HG03521 (cell line): Measurements from ENCODE around the gene AP3S2.

ENCODE experiments used
- ATAC-seq: cut with Tn5 transposase; IDR thresholded peaks from one replicate; pipeline ENCODE4 v1.9.1; 2021; ENCODE audit warnings: mild to moderate bottlenecking, moderate library complexity; ENCODE audit not compliant: unreplicated experiment

AP3S2 gene

DNA sequence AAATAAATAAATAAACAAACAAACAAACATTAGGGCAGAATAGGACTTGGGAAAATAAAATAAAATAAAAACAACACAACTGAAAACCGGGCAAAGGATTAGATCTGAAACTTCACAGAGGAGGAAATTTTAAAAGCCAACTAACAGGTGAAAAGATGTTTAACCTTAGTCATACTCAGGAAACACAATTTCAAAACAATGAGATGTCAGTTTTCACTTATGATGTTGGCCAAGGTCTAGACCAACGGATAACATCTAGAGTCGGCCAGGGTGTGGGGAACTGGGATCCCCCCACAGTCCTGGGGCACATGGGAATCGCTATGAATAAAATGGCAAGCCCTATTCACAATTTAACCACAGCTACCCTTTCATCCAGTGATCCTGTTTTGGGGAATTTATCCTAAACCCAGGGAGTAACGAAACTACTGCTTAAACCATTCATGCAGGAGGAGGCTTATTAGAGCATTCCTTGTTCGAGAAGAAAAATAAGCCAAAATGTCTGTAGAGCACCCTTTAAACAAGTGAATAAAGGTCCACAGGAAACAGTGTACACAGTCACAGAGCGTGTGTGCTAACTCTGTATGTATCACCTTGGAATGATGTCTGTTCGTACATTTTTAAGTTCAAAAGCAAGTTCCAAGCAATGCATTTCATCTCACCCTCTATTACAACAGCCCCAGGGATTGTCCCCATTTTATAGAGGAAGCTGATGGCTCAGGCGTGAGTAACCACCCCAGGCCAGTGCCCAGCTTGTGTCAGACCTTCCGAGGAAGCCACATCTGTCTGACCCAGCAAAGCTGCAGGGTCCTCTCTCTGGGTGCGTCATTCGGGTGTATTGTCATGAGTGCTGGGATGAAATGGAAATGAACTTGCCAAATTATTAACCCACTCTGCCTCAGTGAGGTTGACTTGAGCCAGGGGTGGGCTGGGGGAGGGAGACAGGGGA lies 72.9 kb downstream of the AP3S2 start:
- ATAC-seq: no peak

DNA sequence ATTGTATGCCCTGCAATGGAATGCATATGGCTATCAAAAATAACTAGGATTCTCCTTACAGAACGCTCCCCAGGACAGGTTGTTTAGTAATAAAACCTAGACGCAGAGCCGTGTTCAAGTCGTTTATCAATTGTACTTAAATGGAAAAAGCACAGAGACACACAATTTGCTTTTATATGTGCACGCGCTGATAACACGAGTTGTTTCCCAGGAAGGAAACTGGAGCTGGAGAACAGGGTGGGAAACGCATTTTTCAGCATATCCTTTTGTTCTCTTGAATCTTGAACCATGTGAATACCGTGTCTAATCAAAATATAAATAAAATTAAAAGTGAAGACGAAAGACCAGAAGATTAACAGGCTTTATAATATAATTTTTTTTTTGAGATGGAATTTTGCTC lies 75.5 kb downstream of the AP3S2 start:
- ATAC-seq: no peak

DNA sequence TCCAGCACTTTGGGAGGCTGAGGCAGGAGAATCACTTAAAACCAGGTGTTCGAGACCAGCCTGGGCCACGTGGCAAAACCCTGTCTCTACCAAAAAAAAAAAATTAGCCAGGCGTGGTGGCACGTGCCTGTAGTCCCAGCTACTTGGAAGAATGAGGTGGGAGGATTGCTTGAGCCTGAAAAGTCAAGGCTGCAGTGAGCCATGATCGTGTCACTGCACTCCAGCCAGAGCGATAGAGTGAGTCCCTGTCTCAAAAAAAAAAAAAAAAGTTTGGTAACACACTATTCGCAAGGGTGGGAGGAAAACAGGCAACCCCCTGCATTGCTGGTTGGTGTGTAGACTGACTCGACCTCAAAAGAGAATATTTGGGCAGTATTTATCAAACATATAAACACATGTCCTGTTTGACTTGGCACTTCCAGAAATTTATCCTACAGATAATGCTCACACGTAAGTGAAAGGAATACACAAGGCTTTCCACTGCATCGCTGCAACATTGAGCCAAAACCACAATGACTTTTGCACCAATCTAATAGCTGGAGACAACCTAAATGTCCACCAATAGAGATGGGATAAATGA lies 76.0 kb downstream of the AP3S2 start:
- no peak for ATAC-seq

DNA sequence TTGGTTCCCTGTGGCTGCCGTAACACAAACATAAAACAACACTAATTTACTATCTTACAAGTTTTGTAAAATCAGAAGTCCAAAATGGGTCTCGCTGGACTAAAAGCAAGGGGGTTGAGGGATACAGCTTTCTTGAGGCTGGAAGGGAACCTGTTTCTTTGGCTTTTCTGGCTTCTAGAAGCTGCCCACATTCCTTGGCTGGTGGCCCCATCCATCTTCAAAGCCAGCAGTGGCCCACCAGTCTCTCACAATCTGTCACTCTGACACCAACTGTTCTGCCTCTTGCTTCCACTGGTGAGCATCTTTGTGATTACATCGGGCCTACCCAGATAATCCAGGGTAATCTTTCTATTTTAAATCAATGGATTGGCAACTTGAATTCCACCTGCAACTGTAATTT lies 78.0 kb downstream of the AP3S2 start:
- ATAC-seq: no peak

DNA sequence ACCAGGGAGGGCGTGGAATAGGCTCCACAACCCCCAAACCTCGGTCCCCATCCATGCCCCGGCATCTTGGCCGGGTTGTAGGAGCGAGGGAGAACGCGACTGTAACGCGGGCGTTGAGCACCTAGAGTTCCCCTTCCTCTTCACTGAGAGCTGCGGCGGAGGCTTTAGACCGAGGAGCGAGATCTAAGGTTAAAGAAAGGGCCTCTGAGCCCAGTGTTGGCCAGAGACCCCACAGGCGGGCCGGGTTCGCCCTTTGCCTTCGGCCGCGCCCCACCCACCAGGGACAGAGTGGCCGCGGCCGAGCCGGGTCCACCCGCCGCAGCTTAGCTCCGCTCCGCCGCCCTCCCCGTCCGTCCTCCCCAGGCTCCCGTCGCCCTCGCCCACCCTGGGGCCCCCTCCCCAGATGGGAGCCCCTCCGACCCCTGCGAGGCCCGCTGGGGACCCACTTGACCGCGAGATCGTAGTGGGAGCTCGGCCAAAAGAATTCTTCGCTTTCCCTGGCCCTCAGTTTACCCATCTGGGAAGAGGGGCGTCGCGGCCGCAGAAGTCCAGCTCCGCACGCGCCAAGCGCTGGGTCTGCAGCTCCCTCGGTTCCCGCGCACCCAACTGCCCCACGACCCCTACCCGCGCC lies 79.6 kb downstream of the AP3S2 start:
- ATAC-seq: no peak

DNA sequence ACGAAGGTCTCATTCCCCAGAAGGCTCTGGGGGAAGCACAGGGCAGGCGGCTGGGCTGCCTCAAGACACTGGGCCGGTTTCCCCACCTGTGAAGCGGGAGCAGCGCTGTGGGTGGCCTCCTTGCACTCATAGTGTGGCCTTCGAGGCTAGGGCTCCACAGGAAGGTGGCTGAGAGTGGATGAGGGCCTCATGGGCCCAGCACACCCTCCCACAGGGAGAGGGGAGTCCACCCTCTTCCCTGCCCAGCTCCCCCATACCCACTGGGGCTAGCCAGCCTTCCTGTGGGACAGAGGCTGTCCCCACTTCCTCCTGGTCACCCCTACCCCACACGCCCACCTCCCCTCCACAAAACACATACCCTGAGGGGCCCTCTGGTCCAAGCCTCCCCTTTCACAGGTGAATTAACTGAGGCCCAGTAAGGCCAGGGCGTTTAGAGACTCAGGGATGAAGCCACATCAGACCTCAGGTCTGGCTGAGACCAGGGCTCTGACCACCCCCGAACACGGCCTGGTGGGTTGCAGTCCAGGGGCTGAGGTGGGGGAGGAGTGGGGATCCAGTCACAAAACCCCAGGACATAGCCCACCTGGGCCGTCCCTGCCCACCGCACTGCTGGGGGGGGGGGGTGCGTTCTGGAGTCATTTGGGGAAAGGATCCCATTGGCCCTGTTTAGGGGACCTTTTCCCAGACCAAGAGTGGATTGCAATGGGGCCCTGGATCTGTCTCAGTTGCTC lies 80.2 kb downstream of the AP3S2 start:
- no peak for ATAC-seq

DNA sequence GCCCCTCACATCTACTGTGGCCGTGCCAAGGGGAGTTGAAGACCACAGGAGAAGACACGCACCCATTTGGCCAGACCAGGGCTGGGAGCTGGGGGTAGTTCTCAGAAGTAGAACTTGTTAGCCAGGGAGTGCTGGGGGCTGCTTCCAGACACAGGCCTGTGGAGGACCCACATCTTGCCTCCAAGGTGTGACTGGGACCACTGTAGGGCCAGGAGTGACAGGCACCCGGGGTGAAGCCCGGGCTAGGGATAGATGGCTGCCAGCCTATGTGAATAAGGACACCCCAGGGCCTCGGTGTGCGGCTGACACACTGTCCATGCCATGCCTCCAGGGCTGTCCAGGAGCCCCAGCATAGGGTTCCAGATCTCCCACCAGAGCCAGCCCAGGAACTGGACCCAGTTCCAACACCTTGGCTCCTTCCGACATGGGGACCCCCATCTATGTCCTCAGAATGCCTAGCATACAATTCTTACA lies 80.9 kb downstream of the AP3S2 start:
- no peak for ATAC-seq

DNA sequence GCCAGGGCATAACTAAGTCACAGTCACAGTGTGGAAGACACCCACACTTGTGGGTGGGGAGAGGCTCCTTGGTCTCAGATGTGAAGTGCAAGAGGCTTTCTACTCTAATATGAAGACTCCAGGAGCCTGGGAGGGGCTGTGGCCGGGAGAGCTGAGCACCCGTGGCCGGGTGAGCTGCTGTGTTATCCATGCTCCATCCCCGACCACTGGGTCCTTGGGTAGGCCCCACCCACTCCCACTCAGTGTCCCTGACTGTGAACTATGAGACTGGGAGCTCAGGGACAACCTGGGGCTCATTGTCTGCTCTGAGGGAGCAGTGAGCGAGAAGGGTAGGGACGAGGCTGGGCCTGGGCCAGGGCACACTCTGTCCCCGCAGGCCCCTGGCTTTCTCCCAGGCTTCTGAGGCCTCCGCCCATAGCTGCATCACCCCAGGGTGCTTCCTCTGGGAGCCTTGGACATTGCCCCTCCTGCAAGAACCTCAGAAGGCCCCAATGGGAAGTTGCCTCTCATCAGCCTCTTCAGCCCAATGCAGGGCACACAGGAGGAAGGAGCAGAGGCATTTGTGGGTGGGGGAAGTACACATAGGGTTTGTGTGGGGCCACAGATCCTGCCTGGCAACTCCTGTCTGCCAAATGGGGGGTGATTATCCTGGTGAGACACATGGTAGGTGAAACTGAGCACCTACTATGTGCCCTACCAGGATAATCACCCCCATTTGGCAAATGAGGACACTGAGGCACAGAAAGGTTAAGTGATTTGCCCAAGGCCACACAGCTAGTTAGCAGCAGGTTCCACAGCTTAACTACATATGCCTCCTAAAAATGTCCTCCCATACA lies 81.6 kb downstream of the AP3S2 start:
- ATAC-seq: no peak

DNA sequence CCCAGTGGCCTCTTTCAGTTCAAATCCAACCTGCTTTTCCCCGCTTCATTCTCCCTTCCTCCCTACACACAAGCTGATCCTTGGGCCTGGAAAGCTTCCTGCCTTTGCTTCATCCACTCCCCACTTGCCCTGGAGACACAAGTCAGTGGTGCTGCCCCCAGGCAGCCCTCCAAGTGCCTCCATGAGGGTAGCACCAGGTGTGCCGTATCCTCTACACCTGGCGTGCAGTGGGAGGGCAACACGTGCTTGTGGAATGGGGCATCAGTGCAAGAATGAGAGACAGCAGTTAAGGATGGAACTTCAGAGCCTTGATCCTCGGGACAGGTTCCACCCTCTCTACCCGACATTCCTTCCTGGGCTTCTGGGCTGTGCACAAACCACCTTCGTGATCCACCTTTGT lies 83.0 kb downstream of the AP3S2 start:
- no peak for ATAC-seq

DNA sequence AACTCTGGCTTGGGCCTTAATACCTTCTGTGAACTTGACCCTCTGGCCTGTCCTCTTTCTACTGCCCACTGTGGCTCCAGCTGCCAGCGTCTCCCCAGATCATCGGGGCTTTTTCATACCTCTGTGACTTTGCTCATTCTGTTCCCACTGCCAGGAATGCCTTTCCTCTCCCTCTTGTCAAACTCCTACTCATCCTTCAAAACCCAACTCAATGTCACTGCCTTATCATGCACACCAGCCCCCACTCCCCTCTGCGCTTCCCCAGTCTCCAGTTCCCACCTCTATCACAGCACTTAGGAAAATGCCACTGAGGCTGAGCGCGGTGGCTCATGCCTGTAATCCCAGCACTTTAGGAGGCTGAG lies 84.0 kb downstream of the AP3S2 start:
- ATAC-seq: no peak

DNA sequence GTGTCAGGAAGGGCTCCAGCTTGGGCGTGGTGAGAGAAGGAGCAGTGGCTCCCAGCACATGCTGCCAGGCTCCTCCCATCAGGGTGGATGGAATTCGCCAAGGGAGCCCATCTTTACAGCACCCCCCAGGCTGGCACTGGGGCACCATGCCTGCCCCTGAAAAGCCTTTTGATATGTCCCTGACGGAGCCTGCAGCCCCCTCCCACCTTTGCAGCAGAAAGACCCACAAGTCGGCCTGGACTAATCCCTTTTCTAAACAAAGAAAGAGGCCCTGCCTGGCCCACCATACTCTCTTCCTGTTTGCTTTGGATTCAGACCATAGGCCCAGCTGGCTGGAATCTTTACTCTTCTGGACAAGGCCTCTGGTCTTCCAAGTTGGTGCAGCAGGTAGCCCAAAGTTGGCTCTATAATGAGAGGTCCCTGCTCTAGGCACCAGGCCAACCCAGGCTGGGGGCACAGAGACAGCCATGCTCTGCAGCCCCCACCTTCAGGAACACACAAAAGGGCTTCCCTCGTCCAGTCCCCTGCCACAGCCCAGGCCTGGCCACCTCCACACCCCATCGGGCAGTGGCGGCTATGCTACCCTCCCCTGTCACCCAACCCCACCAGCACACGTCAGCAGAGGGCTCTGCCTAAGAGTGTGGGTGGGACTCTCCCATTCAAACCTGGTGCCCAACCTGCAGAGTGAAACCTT lies 84.6 kb downstream of the AP3S2 start:
- ATAC-seq: no peak

DNA sequence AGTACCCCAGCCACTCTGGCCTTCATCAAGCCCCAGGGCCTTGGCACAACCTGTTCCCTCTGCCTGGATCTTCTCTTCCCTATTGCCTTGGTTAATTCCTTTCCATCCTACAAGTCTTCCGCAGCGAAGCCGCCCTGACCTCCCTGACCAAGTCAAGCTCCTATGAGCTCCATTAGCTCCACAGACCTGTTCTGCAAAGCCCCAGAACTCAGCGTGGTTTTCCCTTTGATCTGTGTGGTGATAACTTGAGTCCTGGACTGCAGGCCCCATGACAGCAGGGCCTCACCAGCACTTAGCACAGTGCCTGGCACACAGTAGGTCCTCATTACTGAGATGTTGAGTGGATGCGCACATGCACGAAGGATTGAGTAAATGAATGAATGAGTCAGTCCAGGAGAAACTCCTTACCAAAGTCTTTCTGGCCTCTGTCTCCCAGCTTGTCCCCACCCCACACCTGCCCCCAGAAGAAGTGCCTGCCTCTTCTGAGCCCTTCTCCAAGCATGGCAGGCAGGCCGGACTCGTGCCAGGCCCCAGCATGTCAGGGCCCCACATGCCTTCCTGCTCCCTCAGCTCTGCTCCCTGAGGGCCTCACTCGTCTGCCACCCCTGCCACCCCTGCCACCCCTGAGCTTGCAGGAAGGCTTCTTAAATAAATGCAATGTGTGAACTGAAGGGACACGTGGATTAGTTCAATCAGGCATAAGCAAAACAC lies 85.5 kb downstream of the AP3S2 start:
- ATAC-seq: no peak

DNA sequence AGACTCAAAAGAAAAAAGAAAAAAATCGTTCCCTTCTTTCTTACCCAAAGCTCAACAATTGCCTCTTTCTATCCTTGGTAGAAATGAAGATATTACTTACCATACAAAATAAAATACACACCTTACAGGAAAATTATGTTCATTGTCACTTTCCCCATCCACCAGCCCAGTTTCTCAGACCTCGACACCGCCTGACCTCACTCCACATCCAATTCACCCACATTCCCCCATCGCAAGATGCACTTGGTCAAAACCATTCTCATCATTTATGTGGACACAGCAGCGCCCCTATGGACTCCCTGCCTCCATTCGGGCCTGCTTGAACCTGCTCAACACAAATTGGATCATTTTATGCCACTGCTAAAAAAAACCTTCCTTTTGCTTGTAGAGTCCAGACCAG lies 86.1 kb downstream of the AP3S2 start:
- ATAC-seq: no peak

DNA sequence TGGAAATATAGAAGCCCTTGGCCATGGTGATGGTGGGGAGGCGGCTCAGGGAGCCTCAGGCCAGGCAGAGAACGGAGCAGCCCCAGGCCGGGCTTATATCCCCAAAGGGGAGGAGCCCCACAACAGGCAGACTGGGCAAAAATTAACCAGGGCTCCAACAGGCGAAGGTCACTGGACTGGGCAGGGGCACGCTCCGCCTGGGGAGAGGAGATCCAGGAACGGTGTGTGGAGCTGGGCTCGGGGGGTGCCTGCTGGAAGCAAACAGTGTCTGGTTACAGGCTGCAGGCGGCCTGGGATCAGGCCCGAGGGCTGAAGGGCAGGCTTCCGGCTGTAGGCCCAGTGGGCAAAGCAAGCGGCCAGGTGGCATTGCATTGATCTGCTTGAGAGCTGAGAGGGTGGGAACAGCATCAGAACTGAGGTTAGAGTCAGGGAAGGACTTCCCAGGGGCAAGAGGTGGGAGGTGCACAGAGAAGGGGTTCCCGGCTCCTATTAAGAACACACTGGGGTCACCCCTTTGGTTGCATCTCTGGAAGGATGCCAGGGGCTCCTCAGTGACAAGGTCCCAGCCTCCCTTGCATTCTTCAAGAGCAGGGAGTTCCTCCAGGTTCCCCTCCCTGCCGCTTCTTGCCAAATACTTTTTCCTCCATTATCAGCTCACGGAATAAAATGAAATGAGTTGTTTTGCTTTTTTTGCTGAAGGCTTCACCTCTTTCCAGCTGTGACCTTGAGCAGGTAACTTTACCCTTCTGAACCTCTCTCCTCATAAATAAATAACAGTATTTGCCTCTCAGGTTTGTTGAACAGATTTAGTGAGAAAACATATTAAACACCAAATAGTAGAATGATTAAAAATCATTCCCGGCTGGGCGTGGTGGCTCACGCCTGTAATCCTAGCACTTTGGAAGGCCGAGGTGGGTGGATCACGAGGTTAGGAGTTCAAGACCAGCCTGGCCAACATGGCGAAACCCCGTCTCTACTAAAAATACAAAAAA lies 86.9 kb downstream of the AP3S2 start:
- no peak for ATAC-seq

DNA sequence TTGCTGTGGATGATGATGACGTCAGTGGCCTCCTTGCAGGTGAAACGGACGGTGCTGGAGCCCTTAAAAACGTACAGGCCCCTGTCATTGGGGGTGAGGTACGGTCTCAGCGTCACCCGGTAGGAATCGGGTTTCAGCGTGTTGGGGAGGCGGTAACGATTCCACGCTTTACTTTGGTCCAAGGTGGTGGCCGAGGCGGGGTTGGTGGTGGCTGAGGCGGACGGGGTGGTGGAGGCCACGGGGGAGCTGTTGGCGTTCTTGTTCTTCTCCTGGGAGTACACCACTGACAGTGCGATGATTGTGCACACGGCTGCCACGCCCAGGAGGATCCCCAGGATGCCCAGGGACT lies 87.6 kb downstream of the AP3S2 start:
- no peak for ATAC-seq

DNA sequence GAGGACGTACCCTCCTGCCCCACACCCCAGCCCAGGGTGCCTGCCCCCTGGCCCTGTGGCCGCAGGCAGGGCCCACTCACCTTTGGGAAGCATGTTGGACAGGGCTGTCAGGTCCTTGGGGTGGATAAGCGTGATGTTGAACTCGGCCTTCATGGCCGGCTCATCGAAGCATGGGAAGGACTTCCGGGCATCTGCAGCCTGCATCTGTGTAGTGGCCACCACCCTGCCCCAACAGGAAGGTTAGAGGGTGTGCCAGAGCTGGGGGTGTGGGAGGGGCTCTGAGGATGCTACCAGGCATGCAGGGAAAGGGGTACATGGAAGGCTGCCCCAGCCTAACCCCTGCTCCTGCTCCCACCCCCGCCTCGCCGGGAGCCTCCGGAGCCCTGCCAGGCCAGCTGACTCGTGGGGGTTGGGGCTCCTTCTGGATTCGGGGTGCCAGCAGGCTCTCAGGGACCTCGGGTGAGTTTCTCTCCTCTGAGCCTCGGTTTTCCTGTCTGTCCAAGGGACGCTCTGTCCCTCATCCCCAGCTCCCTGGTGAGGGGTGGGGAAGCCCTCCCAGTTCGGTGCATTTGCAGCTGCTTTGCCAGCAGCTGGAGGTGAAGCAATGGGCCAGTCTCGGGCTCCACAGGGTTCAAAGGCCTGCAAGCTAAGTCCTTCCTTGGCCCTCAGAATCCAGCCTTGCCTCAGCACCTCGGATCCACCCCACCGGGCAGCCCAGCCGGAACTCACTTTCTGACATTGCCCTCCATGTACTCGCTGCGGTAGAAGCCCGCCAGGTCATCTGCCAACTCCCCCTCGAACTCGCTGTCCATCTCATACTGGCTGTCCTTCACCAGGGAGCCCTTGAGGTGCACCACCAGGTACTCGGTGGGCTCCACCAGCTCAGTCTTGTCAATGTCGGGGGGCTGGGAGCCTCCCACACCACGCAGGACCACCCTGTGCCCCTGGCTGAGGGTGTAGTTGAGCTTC lies 88.3 kb downstream of the AP3S2 start:
- no peak for ATAC-seq
